Measurements from ENCODE around the gene GPR152.

DNA sequence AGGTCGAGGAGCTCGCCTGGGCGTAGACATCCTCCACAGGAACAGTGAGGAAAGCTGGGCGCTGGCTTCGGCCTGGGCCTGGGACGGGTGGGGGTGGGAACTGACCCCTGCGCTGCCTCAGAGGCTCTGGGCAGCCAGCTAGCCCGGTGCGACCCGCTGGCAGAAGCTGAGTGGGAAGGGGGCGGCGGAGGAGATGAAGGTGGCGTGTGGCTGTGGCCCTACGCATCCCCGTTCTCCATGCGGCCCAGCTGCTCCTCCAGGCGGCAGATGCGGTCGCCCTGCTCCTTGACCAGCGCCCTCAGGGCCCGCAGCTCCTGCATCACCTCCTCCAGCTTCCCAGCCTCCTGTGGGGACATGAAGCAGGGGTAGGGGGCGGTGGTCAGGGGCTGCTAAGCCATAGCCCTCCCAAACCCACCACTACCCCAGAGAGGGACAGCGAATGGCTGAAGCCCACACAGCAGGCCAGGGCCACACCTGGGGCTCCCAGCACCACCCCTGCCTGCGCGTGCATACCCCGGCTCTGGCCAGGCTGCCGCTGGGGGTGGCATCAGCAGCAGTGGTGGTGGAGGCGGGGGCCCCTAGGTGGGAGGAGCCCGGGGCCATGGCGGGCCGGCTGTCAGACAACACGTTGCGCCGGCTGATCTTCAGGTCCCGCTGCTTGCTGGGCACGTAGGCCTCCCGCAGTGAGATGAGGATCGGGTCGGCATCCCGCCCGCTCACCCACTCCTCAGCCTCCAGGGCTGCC, 14.2 kb downstream of the GPR152 start:
- TF ChIP-seq POLR2A (IDR thresholded peaks at IDR 0.05) (no peak), CTCF (IDR thresholded peaks at IDR 0.05) (no peak)
